ENCODE measurements around the gene CYB5R4. TPM values are rescaled to one million over a fixed set of nuclear protein-coding genes. Genes with fewer than 3 reads are reported as not detected.

The CYB5R4 gene
- total RNA-seq, 2 donors from 2014 or later: 4.0 to 9.6 TPM

DNA sequence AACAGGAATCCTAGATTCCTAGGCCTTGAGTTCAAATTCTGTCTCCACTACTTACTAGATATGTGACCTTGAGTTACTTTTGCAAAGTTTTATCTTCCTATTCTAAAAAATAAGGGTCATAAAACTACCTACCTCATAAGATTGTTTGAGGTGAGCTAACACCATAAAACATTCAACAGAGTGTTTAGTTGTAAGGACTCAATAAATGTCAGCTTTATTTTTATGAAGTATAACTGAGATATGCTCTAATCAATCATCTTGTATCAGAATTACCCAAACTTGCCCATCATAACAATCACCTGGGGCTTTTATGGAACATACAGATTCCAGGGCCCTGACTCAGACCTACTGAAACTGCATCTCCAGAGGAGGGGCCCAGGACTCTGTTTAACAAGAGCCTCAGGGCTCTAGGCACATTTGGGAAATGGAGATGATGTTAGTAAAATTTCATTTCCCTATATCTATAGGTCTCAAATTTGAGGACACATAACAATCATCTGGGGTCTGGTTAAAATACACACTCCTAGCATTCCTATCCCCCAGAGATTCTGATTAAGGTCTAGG is 138.6 kb downstream of the CYB5R4 start:
- Histone ChIP-seq H3K4me3 (no peak overlapping the region), H3K27me3 (no peaks in the 10 kb centered on the region), H3K4me1 (no peaks in the 10 kb centered on the region), H3K27ac (no peak overlapping the region), H3K9me3 (no peaks in the 10 kb centered on the region), H3K36me3 (replicated peaks in 1 of 2; ENCODE audit: insufficient read depth in 1 of 2, low read depth in 2 of 2) (no peaks in the 10 kb centered on the region)
- TF ChIP-seq POLR2A (IDR thresholded peaks at IDR 0.05): no peak
- TF ChIP-seq, protein P1, sequence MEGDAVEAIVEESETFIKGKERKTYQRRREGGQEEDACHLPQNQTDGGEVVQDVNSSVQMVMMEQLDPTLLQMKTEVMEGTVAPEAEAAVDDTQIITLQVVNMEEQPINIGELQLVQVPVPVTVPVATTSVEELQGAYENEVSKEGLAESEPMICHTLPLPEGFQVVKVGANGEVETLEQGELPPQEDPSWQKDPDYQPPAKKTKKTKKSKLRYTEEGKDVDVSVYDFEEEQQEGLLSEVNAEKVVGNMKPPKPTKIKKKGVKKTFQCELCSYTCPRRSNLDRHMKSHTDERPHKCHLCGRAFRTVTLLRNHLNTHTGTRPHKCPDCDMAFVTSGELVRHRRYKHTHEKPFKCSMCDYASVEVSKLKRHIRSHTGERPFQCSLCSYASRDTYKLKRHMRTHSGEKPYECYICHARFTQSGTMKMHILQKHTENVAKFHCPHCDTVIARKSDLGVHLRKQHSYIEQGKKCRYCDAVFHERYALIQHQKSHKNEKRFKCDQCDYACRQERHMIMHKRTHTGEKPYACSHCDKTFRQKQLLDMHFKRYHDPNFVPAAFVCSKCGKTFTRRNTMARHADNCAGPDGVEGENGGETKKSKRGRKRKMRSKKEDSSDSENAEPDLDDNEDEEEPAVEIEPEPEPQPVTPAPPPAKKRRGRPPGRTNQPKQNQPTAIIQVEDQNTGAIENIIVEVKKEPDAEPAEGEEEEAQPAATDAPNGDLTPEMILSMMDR (IDR thresholded peaks at IDR 0.05): no peak
- no peak for DNase-seq
- intact Hi-C loops (cut with DNase I): no loop called here
- ATAC-seq: no peak

DNA sequence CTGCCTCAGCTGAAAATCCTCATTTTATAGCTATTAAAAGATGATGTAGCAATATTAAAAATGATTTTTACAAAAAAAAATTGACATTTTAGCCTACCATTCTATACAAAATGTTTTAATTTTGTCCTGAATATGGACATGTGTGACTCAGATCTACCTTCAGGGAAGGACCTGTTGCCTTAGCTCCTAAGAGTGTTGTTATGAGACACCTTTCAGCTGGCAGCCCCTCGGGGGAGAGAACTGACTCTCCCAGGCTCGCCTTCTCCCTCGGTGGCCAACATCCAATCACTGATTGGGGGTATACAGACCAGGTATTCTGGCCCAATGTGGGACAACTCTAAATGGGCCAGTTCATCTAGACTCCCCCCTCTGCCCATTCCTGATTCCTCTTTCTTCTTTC is 141.6 kb downstream of the CYB5R4 start:
- Histone ChIP-seq H3K9me3 (no peaks in the 10 kb centered on the region), H3K4me3 (no peak overlapping the region), H3K27ac (no peak overlapping the region), H3K36me3 (replicated peaks in 1 of 2; ENCODE audit: insufficient read depth in 1 of 2, low read depth in 2 of 2) (no peaks in the 10 kb centered on the region), H3K27me3 (no peaks in the 10 kb centered on the region), H3K4me1 (no peaks in the 10 kb centered on the region)
- TF ChIP-seq POLR2A (IDR thresholded peaks at IDR 0.05): no peak
- TF ChIP-seq, protein P1 (IDR thresholded peaks at IDR 0.05): no peak
- intact Hi-C loops (cut with DNase I): no loop called here
- 51 to 61% methylated on average over 3 of the region's 3 CpGs for WGBS, 2 donors
- DNase-seq (no peak), ATAC-seq (no peak)

DNA sequence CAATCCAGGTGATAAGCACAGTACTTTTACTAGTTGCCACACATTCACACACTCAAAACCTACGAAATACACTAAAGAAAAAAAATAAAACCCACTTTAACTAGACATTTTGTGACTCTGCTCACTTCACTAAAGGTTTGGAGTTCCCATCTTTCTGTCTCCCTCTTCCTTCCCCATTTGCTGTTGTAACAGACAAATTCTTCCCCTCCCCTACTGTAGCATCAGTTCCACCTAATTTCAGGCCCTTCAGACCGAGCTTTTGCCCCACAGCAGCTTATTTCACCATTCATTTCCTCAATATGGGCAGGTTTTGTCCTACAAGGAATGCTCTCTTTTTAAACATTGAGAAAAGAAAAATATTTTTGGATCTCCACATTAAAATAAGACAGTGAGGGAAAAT is 142.7 kb downstream of the CYB5R4 start:
- TF ChIP-seq, protein P1 (IDR thresholded peaks at IDR 0.05): no peak
- no peak for TF ChIP-seq POLR2A (IDR thresholded peaks at IDR 0.05)
- intact Hi-C loops (cut with DNase I): no loop called here
- Histone ChIP-seq H3K9me3 (no peaks in the 10 kb centered on the region), H3K4me3 (no peak overlapping the region), H3K27me3 (no peaks in the 10 kb centered on the region), H3K4me1 (no peaks in the 10 kb centered on the region), H3K27ac (no peak overlapping the region), H3K36me3 (replicated peaks in 1 of 2; ENCODE audit: insufficient read depth in 1 of 2, low read depth in 2 of 2) (no peaks in the 10 kb centered on the region)
- ATAC-seq: no peak
- 39 to 41% methylated on average over 2 of the region's 2 CpGs for WGBS, 2 donors
- DNase-seq: no peak

DNA sequence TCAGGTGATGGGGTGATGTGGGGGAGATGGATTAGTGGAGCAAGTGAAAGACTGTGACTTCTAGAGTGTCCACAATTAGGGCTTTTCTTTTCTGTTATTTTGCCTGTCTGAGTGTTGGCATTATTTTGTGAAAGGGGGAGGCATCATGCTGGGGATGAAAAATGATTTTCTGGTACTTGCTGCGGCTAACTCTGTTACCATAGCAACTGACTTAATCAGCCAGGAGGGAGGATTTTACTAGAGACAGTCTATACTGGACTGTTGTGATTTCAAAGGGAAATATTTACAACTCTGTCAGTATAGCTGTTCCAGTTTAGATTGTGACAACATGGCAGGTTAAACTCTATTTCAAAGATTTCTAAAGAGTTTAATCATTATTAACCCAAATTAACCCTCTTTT is 143.6 kb downstream of the CYB5R4 start:
- DNase-seq (no peak), ATAC-seq (no peak)
- H3K36me3 ChIP-seq (replicated peaks in 1 of 2; ENCODE audit: insufficient read depth in 1 of 2, low read depth in 2 of 2): no peaks in the 10 kb centered on the region
- H3K27ac ChIP-seq: no peak overlapping the region
- no peak overlapping the region for H3K4me3 ChIP-seq
- whole genome bisulfite sequencing, 2 donors: 29 to 32% methylated on average over 1 of the region's 1 CpG
- intact Hi-C loops (cut with DNase I): no loop called here
- H3K4me1 ChIP-seq: no peaks in the 10 kb centered on the region
- H3K27me3 ChIP-seq: no peaks in the 10 kb centered on the region
- no peaks in the 10 kb centered on the region for H3K9me3 ChIP-seq
- no peak for TF ChIP-seq POLR2A (IDR thresholded peaks at IDR 0.05)
- TF ChIP-seq, protein P1 (IDR thresholded peaks at IDR 0.05): no peak

DNA sequence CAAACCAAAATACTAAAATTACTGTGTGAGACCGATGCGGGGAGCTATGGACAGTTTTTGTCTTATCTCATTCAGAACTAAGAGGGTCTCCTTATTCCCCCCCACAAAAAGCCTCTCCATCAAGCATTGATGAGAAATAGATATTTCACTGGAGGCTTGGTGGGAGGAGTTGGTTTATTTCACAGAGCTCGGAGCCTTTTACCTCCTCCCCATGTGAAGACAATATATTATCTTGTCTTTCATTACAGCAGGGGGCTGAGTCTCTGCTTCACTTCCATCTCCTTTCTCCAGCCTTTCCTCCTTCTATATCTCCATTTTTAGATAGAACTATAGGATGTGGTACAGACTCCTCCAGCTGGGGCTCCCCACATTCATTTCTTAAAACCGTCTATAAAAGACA is 144.2 kb downstream of the CYB5R4 start:
- ATAC-seq (no peak), DNase-seq (no peak)
- H3K4me3 ChIP-seq: no peak overlapping the region
- 70 to 73% methylated on average over 4 of the region's 4 CpGs for WGBS, 2 donors
- H3K4me1 ChIP-seq: no peaks in the 10 kb centered on the region
- no peak overlapping the region for H3K27ac ChIP-seq
- H3K27me3 ChIP-seq: no peaks in the 10 kb centered on the region
- H3K9me3 ChIP-seq: no peaks in the 10 kb centered on the region
- TF ChIP-seq, protein P1 (IDR thresholded peaks at IDR 0.05): no peak
- TF ChIP-seq POLR2A (IDR thresholded peaks at IDR 0.05): no peak
- H3K36me3 ChIP-seq (replicated peaks in 1 of 2; ENCODE audit: insufficient read depth in 1 of 2, low read depth in 2 of 2): no peaks in the 10 kb centered on the region
- intact Hi-C loops (cut with DNase I): no loop called here
